Measurements from ENCODE around the gene MAGOH. TPM values are rescaled to one million over a fixed set of nuclear protein-coding genes. Genes with fewer than 3 reads are reported as not detected.
A peak's percentile ranks its signal among the peaks of the same experiment; 100 is the strongest.

MAGOH gene
- total and polyA plus RNA-seq, 10 of the 15 experiments (the other 5 are each of a cell fraction or from before 2014, with no cell fraction given), result 62.6 to 261 (median 89.8) TPM

- H2AFZ ChIP-seq (ENCODE audit: control insufficient read depth, low read depth, low read length), result no peak overlapping the region
- DNase-seq (ENCODE audit: low read depth, low spot score) (no peak), FAIRE-seq (no peak), ATAC-seq (peak; percentile 92)
- H3K9me3 ChIP-seq (replicated peaks; ENCODE audit: control insufficient read depth, insufficient read depth, low read length), result no peaks in the 10 kb centered on the region
- H3K4me1 ChIP-seq (ENCODE audit: control insufficient read depth, insufficient read depth, low read length), result no peaks in the 10 kb centered on the region
- WGBS (ENCODE audit: insufficient coverage, insufficient replicate concordance, low lambda C conversion rate, missing lambda C conversion rate), result 16% methylated on average over 8 of the region's 8 CpGs
- no peak overlapping the region for H3K27ac ChIP-seq (ENCODE audit: control insufficient read depth, insufficient read depth)
- ChIA-PET SMC1A (ENCODE audit: uncharacterized antibody, unreplicated experiment) (interaction anchor here (0.6 to 5.9 kb wide), 22 partner anchors 10 to 514 kb away, joined by 3 to 107 read pairs (median 4); no protein-coding TSS in a partner anchor), RAD21 (ENCODE audit: unreplicated experiment) (interaction anchor here (0.6 to 4.6 kb wide), 16 partner anchors 11 to 166 kb away, joined by 3 to 105 read pairs (median 4); no protein-coding TSS in a partner anchor), CTCF (interaction anchor here (0.6 to 5.8 kb wide), 35 partner anchors 9 to 583 kb away, joined by 3 to 185 read pairs (median 4); no protein-coding TSS in a partner anchor), POLR2A (interaction anchor here (0.7 to 1.6 kb wide), 3 partner anchors 14 to 115 kb away, joined by 3 to 6 read pairs (median 5); no protein-coding TSS in a partner anchor)
- H3K4me3 ChIP-seq, result no peak overlapping the region
- H3K36me3 ChIP-seq (ENCODE audit: control insufficient read depth in 2 of 2, insufficient read depth in 2 of 2, low read length in 1 of 2), result peaks cover 13 to 30% of the 10 kb centered on the region in 2 experiments; a peak in 3 of 4 replicates
- no peaks in the 10 kb centered on the region for H4K20me1 ChIP-seq (ENCODE audit: control insufficient read depth, insufficient read depth)
- no peaks in the 10 kb centered on the region for H3K27me3 ChIP-seq (replicated peaks in 1 of 2; ENCODE audit: control insufficient read depth in 2 of 2, insufficient read depth in 2 of 2, low read length in 1 of 2)
- no peak overlapping the region for H3K9ac ChIP-seq (ENCODE audit: control insufficient read depth, insufficient read depth, low read length)
- H3K79me2 ChIP-seq (ENCODE audit: control insufficient read depth, insufficient read depth, low read length), result no peaks in the 10 kb centered on the region
- intact Hi-C loops (cut with micrococcal nuclease; ENCODE audit: unreplicated experiment), result loop anchor here (1.0 to 2.0 kb wide), 2 partner anchors 48 to 115 kb away; no protein-coding TSS in a partner anchor
- BruUV-seq (replicated peaks), result no TSS peak
- in situ Hi-C loops (cut with MboI), result loop anchor here (5.0 kb wide), 1 partner anchor 114 kb away; no protein-coding TSS in a partner anchor
- no peak overlapping the region for H3K4me2 ChIP-seq (ENCODE audit: control insufficient read depth, insufficient read depth)
- TF ChIP-seq RB1 (IDR thresholded peaks at IDR 0.05; ENCODE audit: borderline replicate concordance) (no peak), FOXM1 (IDR thresholded peaks at IDR 0.05; ENCODE audit: low read depth, low read length) (peak; percentile 42; the same call in 1 of the 2 replicates), ATF7 (IDR thresholded peaks at IDR 0.05; ENCODE audit: low read depth) (no peak), SMC3 (IDR thresholded peaks at IDR 0.05; ENCODE audit: borderline replicate concordance, low read length) (peak; percentile 98), CHD4 (IDR thresholded peaks at IDR 0.05) (no peak), PML (IDR thresholded peaks at IDR 0.05; ENCODE audit: low read length) (no peak), CTCF (IDR thresholded peaks at IDR 0.05 in 2 of 3, conservative IDR thresholded peaks at IDR 0.05 in 1 of 3; ENCODE audit: control insufficient read depth in 2 of 3, extremely low read depth in 1 of 3, insufficient read depth in 1 of 3, low read depth in 3 of 3, low read length in 3 of 3) (peak; percentile 76 to 92 (median 87)), KLF5 (IDR thresholded peaks at IDR 0.05; ENCODE audit: partially characterized antibody) (no peak), BCL3 (IDR thresholded peaks at IDR 0.05; ENCODE audit: borderline replicate concordance, insufficient read depth, low read depth, low read length, poor library complexity, severe bottlenecking) (no peak), NBN (IDR thresholded peaks at IDR 0.05) (0 out of 2 replicates have a peak, but pooled peaks have one; percentile 48), EZH2 (IDR thresholded peaks at IDR 0.05; ENCODE audit: borderline replicate concordance, control insufficient read depth, low read depth, low read length) (no peak), RUNX3 (IDR thresholded peaks at IDR 0.05; ENCODE audit: low read length) (no peak; the same call in 1 of the 2 replicates), RAD21 (IDR thresholded peaks at IDR 0.05; ENCODE audit: insufficient read depth, low read depth, low read length) (peak; percentile 77), NR2F1 (conservative IDR thresholded peaks at IDR 0.05) (no peak), SMARCA5 (IDR thresholded peaks at IDR 0.05) (0 out of 2 replicates have a peak, but pooled peaks have one; percentile 28)
- TF ChIP-seq, protein P1, sequence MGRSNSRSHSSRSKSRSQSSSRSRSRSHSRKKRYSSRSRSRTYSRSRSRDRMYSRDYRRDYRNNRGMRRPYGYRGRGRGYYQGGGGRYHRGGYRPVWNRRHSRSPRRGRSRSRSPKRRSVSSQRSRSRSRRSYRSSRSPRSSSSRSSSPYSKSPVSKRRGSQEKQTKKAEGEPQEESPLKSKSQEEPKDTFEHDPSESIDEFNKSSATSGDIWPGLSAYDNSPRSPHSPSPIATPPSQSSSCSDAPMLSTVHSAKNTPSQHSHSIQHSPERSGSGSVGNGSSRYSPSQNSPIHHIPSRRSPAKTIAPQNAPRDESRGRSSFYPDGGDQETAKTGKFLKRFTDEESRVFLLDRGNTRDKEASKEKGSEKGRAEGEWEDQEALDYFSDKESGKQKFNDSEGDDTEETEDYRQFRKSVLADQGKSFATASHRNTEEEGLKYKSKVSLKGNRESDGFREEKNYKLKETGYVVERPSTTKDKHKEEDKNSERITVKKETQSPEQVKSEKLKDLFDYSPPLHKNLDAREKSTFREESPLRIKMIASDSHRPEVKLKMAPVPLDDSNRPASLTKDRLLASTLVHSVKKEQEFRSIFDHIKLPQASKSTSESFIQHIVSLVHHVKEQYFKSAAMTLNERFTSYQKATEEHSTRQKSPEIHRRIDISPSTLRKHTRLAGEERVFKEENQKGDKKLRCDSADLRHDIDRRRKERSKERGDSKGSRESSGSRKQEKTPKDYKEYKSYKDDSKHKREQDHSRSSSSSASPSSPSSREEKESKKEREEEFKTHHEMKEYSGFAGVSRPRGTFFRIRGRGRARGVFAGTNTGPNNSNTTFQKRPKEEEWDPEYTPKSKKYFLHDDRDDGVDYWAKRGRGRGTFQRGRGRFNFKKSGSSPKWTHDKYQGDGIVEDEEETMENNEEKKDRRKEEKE (IDR thresholded peaks at IDR 0.05), result no peak
- TF ChIP-seq, protein P2, sequence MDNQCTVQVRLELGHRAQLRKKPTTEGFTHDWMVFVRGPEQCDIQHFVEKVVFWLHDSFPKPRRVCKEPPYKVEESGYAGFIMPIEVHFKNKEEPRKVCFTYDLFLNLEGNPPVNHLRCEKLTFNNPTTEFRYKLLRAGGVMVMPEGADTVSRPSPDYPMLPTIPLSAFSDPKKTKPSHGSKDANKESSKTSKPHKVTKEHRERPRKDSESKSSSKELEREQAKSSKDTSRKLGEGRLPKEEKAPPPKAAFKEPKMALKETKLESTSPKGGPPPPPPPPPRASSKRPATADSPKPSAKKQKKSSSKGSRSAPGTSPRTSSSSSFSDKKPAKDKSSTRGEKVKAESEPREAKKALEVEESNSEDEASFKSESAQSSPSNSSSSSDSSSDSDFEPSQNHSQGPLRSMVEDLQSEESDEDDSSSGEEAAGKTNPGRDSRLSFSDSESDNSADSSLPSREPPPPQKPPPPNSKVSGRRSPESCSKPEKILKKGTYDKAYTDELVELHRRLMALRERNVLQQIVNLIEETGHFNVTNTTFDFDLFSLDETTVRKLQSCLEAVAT (IDR thresholded peaks at IDR 0.05), result no peak
Measured at GRCh38 chr1:53278298-53278725, 40.0 kb upstream of the MAGOH start.

Measured in GM12878 (cell line).